Effector memory CD4-positive, alpha-beta T cell (primary cell): ENCODE results near the gene CIROP.

Experiments
- DNase-seq, 3 donors: peaks; one replicate each; pipeline ENCODE4 v3.0.0-alpha.2; 2020
- H3K27ac ChIP-seq: 2 replicates; pipeline ENCODE4 v1.7.0; 2013; ENCODE audit warnings: mild to moderate bottlenecking, low read length, moderate library complexity; ENCODE audit not compliant: insufficient read depth, poor library complexity, severe bottlenecking
- H3K27me3 ChIP-seq: replicated peaks from 2 replicates; pipeline ENCODE4 v1.7.0; 2013; ENCODE audit warnings: mild to moderate bottlenecking, low read length; ENCODE audit not compliant: insufficient read depth, control insufficient read depth, poor library complexity, severe bottlenecking
- H3K36me3 ChIP-seq: 2 replicates; pipeline ENCODE4 v1.7.0; 2013; ENCODE audit warnings: mild to moderate bottlenecking, low read length, moderate library complexity; ENCODE audit not compliant: control insufficient read depth, insufficient read depth
- H3K4me1 ChIP-seq: 2 replicates; pipeline ENCODE4 v1.7.0; 2013; ENCODE audit warnings: low read length, mild to moderate bottlenecking; ENCODE audit not compliant: control insufficient read depth, insufficient read depth, poor library complexity, severe bottlenecking
- H3K4me3 ChIP-seq: 2 replicates; pipeline ENCODE4 v1.7.0; 2013; ENCODE audit warnings: low read length, low read depth, mild to moderate bottlenecking; ENCODE audit not compliant: insufficient read depth, poor library complexity, severe bottlenecking
- H3K9me3 ChIP-seq: 2 replicates; pipeline ENCODE4 v1.7.0; 2013; ENCODE audit warnings: mild to moderate bottlenecking, low read length, moderate library complexity; ENCODE audit not compliant: control insufficient read depth

CIROP gene

DNA sequence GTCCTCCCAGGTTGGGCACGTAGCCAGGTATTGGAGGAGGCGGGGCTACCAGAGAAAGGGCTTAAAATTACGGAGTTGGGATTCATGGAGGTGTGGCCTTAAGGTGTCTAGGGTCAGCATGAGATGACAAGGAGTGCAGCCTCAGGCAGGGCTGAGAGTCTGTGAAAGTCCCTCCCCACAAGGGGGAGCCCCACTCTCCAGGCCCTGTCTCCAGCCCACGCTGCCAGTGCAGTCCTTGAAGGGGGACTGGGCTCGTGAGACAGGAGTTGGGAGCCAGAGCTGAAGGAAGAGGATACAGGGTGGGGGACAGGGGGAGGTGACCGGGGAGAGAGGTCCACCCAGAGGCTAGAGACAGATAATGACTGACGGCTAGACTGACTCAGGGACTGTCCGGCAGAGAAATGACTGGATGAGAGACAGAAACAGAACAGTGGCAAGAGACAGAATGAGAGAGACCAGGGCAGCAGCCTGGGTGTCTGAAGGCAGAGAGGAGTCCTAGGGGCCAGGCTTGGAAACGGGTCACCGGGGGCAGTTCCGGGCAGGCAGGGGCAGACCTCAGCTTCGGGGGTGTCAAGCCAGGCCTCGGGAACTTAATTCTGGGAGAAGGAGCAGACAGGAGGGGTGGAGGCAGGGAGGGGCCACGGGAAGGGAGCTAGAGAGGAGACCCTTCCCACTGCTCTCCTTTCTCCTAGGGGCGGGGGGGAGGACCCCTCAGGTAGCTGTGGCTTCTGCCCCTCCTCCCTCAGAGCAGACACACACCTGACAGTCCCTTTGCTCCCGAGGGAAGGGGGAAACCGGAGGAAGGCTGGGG lies 48.4 kb downstream of the CIROP start:
- Histone ChIP-seq H3K4me1 (peaks cover 11% of the 10 kb centered on the region), H3K27me3 (no peaks in the 10 kb centered on the region), H3K9me3 (no peaks in the 10 kb centered on the region), H3K27ac (no peak overlapping the region), H3K4me3 (peak overlapping the region; percentile 83), H3K36me3 (peaks cover 27% of the 10 kb centered on the region)
- peak; percentile 36 to 54 (median 47) for DNase-seq

DNA sequence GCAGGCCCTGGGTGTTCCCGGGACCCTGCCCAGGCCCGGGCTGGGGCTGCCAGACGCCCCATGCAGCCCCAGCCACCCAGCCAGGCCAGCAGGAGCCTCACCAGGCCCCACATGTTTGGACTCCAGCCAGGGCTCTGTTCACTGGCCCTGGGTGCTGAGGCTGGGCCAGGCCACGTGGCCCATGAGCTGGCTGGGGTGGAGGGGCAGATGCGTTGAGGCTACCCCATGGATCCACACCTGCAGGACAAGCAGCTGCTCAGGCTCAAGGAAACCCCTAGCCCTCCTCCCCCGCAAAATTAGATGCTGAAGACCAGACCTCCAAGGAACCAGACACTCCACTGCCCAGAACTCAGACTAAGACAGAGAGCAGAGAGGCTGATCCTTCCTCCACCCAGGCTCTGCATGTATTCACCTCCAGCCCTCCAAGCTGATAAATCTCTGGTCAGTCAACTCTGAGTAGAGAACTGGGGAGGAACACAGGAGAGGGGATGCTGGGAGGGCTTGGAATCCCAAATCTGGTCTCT lies 49.1 kb downstream of the CIROP start:
- Histone ChIP-seq H3K27ac (no peak overlapping the region), H3K9me3 (no peaks in the 10 kb centered on the region), H3K27me3 (no peaks in the 10 kb centered on the region), H3K4me1 (peaks cover 11% of the 10 kb centered on the region), H3K36me3 (peaks cover 20% of the 10 kb centered on the region), H3K4me3 (no peak overlapping the region)
- no peak for DNase-seq

DNA sequence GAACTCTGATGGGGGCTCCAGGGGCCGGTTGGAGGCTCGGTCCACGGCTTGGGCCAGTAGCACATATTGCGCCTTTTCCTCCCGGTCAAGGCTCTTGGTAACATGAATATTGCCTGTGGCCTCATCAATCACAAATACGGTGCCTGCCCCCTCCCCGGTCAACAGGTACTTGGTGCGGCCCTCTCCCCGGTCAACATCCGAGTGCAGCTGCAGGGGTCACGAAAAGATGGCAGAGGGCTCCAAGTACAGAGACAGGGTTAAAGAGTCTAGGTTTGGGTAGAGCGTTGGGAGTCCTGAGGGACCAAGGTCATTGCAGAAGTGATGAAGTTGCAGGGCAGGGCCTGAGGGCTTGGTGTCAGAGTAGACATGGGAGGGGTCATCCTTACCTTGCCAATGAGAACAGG lies 49.6 kb downstream of the CIROP start:
- Histone ChIP-seq H3K4me3 (no peak overlapping the region), H3K9me3 (no peaks in the 10 kb centered on the region), H3K4me1 (peaks cover 11% of the 10 kb centered on the region), H3K27ac (no peak overlapping the region), H3K27me3 (no peaks in the 10 kb centered on the region), H3K36me3 (peaks cover 15% of the 10 kb centered on the region)
- DNase-seq, result no peak

DNA sequence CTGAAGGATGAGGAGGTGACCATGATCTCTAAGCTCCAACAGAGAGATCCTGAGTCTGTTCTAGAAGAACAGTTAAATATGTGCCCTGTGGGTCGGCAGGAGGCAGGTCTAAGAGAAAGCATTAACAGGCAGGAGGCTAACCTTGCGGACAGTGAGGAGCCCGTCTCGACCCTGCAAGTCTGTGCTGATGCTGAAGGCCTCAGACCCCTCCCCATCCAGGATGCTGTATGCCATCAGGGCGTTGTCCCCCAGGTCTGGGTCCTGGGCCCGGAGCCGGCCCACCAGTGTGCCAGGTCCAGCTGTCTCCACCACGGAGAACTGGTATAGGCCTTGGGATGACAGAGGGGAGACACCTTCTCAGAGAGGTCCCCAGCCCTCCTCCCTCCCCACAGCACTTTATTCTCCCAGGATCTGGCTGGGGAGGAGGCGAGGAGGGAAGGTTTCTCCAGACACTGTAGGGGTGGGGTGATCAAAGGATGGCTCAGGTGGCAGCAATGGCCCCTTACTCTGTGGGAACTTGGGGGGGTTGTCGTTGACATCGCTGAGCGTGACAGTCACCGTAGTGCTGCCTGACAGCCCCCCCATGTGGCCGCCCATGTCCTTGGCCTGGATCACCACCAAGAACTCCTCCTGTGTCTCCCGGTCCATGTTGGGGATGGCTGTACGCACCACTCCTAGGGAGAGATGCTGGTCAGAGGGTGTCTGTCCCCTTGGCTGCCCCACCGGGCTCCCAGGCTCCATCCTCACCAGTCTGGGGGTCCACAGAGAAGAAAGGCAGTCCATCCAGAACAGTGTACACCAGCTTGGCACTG lies 50.6 kb downstream of the CIROP start:
- no peak for DNase-seq
- Histone ChIP-seq H3K27ac (no peak overlapping the region), H3K27me3 (no peaks in the 10 kb centered on the region), H3K9me3 (no peaks in the 10 kb centered on the region), H3K36me3 (peaks cover 7% of the 10 kb centered on the region), H3K4me3 (no peak overlapping the region), H3K4me1 (peaks cover 11% of the 10 kb centered on the region)

DNA sequence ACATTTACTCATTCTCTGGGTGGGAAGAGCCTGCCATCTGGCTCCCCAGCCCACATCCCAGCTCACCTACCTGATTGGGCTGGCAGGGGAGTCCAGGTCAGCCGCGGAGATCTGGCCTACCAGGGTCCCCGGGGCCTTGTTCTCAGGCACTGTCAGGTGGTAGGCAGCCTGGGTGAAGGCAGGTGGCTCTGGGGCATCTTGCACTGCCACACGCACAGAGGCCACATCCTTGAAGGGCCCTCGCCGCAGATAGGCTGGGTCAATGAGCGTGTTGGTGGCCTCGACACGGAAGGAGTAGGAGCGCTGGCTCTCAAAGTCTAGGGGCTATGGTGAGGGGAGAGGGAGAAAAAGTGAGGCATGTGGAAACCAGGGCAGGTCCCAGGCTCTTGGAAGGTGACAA lies 51.4 kb downstream of the CIROP start:
- Histone ChIP-seq H3K4me3 (no peak overlapping the region), H3K27me3 (no peaks in the 10 kb centered on the region), H3K27ac (no peak overlapping the region), H3K9me3 (no peaks in the 10 kb centered on the region), H3K36me3 (no peaks in the 10 kb centered on the region), H3K4me1 (peaks cover 11% of the 10 kb centered on the region)
- DNase-seq, result no peak

DNA sequence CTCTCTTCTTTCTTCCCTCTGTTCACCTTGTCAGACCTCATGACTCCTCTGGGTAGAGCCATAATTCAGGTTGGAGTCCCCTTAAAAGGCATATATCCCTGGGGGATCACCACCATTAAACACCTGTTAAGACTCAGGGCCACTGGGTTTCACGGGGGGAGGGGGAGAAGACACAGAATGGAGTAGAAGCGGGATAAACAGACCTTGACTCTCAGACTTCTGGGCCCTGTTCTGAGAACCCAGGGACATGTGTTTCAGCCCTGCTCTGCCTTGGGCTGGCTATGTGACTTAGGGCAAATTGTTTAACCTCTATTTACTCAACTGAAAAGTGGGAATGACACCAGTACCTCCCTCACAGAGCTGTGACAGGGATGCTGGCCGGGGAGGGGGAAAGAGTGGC lies 52.1 kb downstream of the CIROP start:
- Histone ChIP-seq H3K4me3 (no peak overlapping the region), H3K27ac (no peak overlapping the region), H3K36me3 (no peaks in the 10 kb centered on the region), H3K4me1 (peaks cover 11% of the 10 kb centered on the region), H3K9me3 (no peaks in the 10 kb centered on the region), H3K27me3 (no peaks in the 10 kb centered on the region)
- DNase-seq, result no peak

DNA sequence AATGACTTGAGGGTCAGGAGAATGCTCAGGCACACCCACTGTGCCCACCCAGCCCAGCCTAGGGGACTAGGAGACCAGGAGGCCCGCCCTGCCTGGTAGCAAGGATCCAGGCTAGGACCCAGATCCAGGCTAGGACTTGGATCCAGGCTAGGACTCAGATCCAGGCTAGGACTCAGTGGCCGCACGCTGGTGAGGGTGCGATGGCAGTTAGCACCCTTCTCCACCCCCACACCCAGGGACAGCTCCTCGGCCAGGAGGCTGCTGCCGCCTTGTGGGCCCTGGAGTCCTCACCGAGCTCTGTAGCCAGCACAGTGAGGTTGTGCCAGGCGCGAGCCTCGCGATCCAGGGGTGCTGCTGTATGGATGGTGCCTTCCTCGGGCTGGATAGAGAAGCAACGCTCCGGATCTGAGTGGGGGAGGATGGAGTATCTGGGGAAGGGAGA lies 52.6 kb downstream of the CIROP start:
- Histone ChIP-seq H3K9me3 (no peaks in the 10 kb centered on the region), H3K27ac (no peak overlapping the region), H3K36me3 (no peaks in the 10 kb centered on the region), H3K4me1 (peaks cover 11% of the 10 kb centered on the region), H3K27me3 (no peaks in the 10 kb centered on the region), H3K4me3 (no peak overlapping the region)
- no peak for DNase-seq

DNA sequence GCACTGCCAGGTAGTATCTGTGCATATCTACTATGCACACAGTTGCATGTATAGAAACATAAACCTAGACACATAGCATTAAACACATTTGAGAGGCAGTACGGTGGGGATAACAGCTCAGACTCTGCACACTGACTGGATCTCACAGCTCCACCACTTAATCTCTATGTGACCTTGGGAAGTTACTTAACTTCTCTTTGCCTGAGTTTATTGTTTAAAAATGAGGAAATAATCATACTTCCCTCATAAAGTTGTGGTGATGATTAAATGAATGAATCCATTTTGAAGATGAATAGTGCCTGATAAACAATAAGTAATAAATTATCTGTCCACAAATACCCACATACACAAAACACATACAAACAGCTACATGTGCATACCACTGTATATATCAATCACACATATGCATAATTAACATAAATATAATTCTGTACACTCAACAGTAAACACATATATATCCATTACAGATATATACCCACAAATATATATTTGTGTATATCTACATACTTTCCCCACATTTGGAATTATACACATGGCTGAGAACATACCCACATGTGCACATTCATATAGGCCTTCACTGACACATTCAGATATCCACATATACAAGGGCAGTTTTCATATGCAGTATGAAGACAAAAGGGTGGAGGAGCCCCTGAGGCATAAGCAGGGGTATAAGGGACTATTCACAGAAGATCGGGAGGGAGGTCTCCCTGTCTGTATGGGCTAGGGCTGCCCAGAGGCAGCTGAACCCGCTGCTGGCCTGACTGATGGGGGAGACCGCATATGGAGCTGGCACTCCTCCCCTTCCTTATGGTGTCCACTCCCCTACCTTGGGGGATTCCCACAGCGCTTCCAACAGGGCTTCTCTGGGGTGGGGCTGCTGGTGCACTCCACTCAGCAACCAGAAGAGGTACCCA lies 53.4 kb downstream of the CIROP start:
- Histone ChIP-seq H3K9me3 (no peaks in the 10 kb centered on the region), H3K4me1 (peaks cover 3% of the 10 kb centered on the region), H3K27ac (no peak overlapping the region), H3K36me3 (no peaks in the 10 kb centered on the region), H3K4me3 (no peak overlapping the region), H3K27me3 (no peaks in the 10 kb centered on the region)
- no peak for DNase-seq
